Activated CD8-positive, alpha-beta T cell treated with anti-CD3 and anti-CD28 coated beads, Interleukin-2, amount 10 ng/mL, durations not matched to agents 7 days and 5 days (primary cell): Measurements from ENCODE around the gene DAB2IP. TPM values are rescaled to one million over a fixed set of nuclear protein-coding genes. Genes with fewer than 3 reads are reported as not detected.

ENCODE experiments used
- ATAC-seq: fragments of 150-1000 bp; cut with Tn5 transposase; one replicate; pipeline ENCODE4 v1.10.0; 2021; ENCODE audit warnings: moderate library complexity
- CTCF ChIA-PET: fragments of 350-600 bp; sonication (Branson Sonifier 250); formaldehyde crosslinking; loops from one replicate; lab custom pipeline; 2021; ENCODE audit warnings: antibody characterized with exemption; lab: Charles Lee
- POLR2A ChIA-PET: fragments of 350-600 bp; sonication (Branson Sonifier 250); formaldehyde crosslinking; loops from one replicate; lab custom pipeline; 2021; ENCODE audit warnings: antibody characterized with exemption; lab: Charles Lee
- DNase-seq: peaks from one replicate; pipeline ENCODE4 v3.0.0-alpha.2; 2020
- H3K27ac Mint-ChIP-seq: one replicate; pipeline ENCODE4 v1.8.0; 2021; ENCODE audit warnings: mild to moderate bottlenecking, mixed read lengths
- H3K27me3 Mint-ChIP-seq: one replicate; pipeline ENCODE4 v1.8.0; 2021; ENCODE audit warnings: low read depth, mixed read lengths
- H3K36me3 Mint-ChIP-seq: one replicate; pipeline ENCODE4 v1.8.0; 2021; ENCODE audit warnings: low read depth, mixed read lengths
- H3K4me1 Mint-ChIP-seq: one replicate; pipeline ENCODE4 v1.8.0; 2021; ENCODE audit warnings: low read depth, mixed read lengths
- H3K4me3 Mint-ChIP-seq: one replicate; pipeline ENCODE4 v1.8.0; 2021; ENCODE audit warnings: mild to moderate bottlenecking, mixed read lengths
- H3K9me3 Mint-ChIP-seq: one replicate; pipeline ENCODE4 v1.8.0; 2022; ENCODE audit warnings: mixed read lengths; ENCODE audit not compliant: insufficient read depth
- total RNA-seq, 2 experiments: library from RNA; stranded (reverse); gene quantifications; one replicate each; pipeline ENCODE4 v1.2.3, GENCODE V29; 2021

Gene DAB2IP
- total RNA-seq, 2 experiments from 2014 or later, result 0.08 to 0.13 TPM

- POLR2A ChIA-PET, result no interaction called here
- H3K4me3 Mint-ChIP-seq, result no peak overlapping the region
- H3K27ac Mint-ChIP-seq, result no peak overlapping the region
- no peaks in the 10 kb centered on the region for H3K36me3 Mint-ChIP-seq
- DNase-seq, result no peak
- peaks cover 9% of the 10 kb centered on the region for H3K27me3 Mint-ChIP-seq
- CTCF ChIA-PET, result interaction anchor here (1.1 to 4.2 kb wide), 11 partner anchors 11 to 469 kb away, joined by 3 to 28 read pairs (median 4); no protein-coding TSS in a partner anchor
- no peak for ATAC-seq
- no peaks in the 10 kb centered on the region for H3K4me1 Mint-ChIP-seq
- no peaks in the 10 kb centered on the region for H3K9me3 Mint-ChIP-seq
Measured at GRCh38 chr9:121682926-121683515, 31.6 kb downstream of the DAB2IP start.

DNA sequence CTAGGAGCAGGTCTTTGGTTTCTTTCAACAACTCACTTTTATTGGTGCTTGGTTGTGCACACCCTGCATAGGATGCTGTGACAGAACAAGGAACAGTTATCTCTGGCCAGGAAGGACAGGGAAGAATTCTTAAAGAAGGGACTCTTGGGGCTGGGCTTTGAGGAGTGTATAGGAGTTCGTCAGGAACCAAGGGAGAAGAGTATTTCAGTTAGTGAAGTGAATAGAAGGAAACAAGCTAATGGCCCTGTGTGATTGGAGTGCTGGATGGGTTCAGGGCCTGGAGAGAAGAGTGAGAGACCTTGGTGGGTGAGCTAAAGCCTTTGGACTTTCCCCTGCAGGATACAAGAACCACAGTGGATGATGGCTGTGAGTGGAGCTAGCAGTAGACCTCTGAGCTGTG lies 32.2 kb downstream of the DAB2IP start:
- Mint-ChIP-seq H3K4me3 (no peak overlapping the region), H3K36me3 (no peaks in the 10 kb centered on the region), H3K9me3 (no peaks in the 10 kb centered on the region), H3K4me1 (no peaks in the 10 kb centered on the region), H3K27ac (no peak overlapping the region), H3K27me3 (peaks cover 11% of the 10 kb centered on the region)
- ATAC-seq (no peak), DNase-seq (no peak)
- ChIA-PET CTCF (interaction anchor here (0.8 to 4.2 kb wide), 23 partner anchors 9 to 470 kb away, joined by 3 to 28 read pairs (median 4); partner anchors contain the start of gene TTLL11), POLR2A (no interaction called here)

- no peak overlapping the region for H3K4me3 Mint-ChIP-seq
- no peaks in the 10 kb centered on the region for H3K9me3 Mint-ChIP-seq
- ChIA-PET POLR2A (no interaction called here), CTCF (interaction anchor here (0.8 to 4.2 kb wide), 23 partner anchors 8 to 471 kb away, joined by 3 to 28 read pairs (median 4); partner anchors contain the start of gene TTLL11)
- H3K27me3 Mint-ChIP-seq, result peaks cover 11% of the 10 kb centered on the region
- no peaks in the 10 kb centered on the region for H3K36me3 Mint-ChIP-seq
- peak; percentile 51 for DNase-seq
- no peaks in the 10 kb centered on the region for H3K4me1 Mint-ChIP-seq
- ATAC-seq, result no peak
- no peak overlapping the region for H3K27ac Mint-ChIP-seq
Measured at GRCh38 chr9:121684381-121685145, 33.1 kb downstream of the DAB2IP start.

- H3K27me3 Mint-ChIP-seq, result peaks cover 11% of the 10 kb centered on the region
- H3K4me3 Mint-ChIP-seq, result no peak overlapping the region
- H3K9me3 Mint-ChIP-seq, result no peaks in the 10 kb centered on the region
- no peaks in the 10 kb centered on the region for H3K36me3 Mint-ChIP-seq
- ChIA-PET CTCF (interaction anchor here (1.3 to 4.2 kb wide), 3 partner anchors 25 to 139 kb away, joined by 3 to 28 read pairs (median 4); no protein-coding TSS in a partner anchor), POLR2A (no interaction called here)
- no peak overlapping the region for H3K27ac Mint-ChIP-seq
- no peak for ATAC-seq
- no peaks in the 10 kb centered on the region for H3K4me1 Mint-ChIP-seq
- DNase-seq, result no peak
Measured at GRCh38 chr9:121685146-121685794, 33.8 kb downstream of the DAB2IP start.

DNA sequence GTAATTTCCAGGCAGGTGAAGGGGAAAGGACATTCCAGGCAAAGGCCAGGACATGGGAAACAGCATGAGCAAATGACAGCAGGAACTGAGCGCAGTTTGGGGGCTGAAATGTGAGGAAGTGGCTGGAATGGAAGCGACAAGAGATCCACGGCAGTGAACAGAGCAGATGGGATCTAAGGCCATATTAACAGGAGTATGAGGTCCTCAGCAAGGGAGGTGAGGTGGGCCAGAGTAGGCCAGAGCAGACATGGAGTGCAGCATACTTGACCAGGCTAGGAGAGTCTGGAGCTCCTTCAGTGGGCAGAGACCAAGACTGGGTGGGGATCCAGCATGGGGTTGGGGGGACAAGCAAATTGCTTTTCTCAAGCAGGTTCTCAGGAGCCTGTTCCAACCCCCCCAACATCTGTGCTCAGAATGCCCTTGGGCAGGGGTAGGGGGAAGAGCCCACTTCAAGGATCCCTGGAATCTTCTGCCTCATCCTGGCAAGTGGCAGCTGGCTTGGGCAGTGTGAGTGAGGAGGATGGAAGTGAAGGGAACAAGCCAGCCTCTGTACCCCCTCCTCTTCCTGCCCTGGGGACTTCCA lies 34.5 kb downstream of the DAB2IP start:
- ChIA-PET CTCF (interaction anchor here (1.3 kb wide), 1 partner anchor 65 kb away, joined by 3 read pairs; no protein-coding TSS in a partner anchor), POLR2A (interaction anchor here (0.5 kb wide), 1 partner anchor 197 kb away, joined by 5 read pairs; no protein-coding TSS in a partner anchor)
- DNase-seq (no peak), ATAC-seq (no peak)
- H3K27me3 Mint-ChIP-seq, result peaks cover 11% of the 10 kb centered on the region
- no peaks in the 10 kb centered on the region for H3K9me3 Mint-ChIP-seq
- no peak overlapping the region for H3K27ac Mint-ChIP-seq
- H3K4me3 Mint-ChIP-seq, result no peak overlapping the region
- no peaks in the 10 kb centered on the region for H3K36me3 Mint-ChIP-seq
- no peaks in the 10 kb centered on the region for H3K4me1 Mint-ChIP-seq

GRCh38 chr9:121686930-121687541 lies 35.6 kb downstream of the DAB2IP start:
- H3K27me3 Mint-ChIP-seq, result peaks cover 12% of the 10 kb centered on the region
- H3K4me1 Mint-ChIP-seq, result no peaks in the 10 kb centered on the region
- ATAC-seq (peak; percentile 88), DNase-seq (peak; percentile 84)
- POLR2A ChIA-PET, result no interaction called here
- no peaks in the 10 kb centered on the region for H3K36me3 Mint-ChIP-seq
- no peak overlapping the region for H3K4me3 Mint-ChIP-seq
- H3K27ac Mint-ChIP-seq, result no peak overlapping the region
- H3K9me3 Mint-ChIP-seq, result no peaks in the 10 kb centered on the region
- CTCF ChIA-PET, result interaction anchor here (0.6 to 1.9 kb wide), 20 partner anchors 9 to 310 kb away, joined by 3 to 11 read pairs (median 5); partner anchors contain the start of gene DAB2IP

- DNase-seq, result no peak
- no peak overlapping the region for H3K27ac Mint-ChIP-seq
- H3K9me3 Mint-ChIP-seq, result no peaks in the 10 kb centered on the region
- ATAC-seq, result no peak
- H3K4me3 Mint-ChIP-seq, result no peak overlapping the region
- H3K36me3 Mint-ChIP-seq, result no peaks in the 10 kb centered on the region
- H3K4me1 Mint-ChIP-seq, result no peaks in the 10 kb centered on the region
- CTCF ChIA-PET, result interaction anchor here (1.3 to 1.9 kb wide), 8 partner anchors 8 to 307 kb away, joined by 5 to 11 read pairs (median 8); no protein-coding TSS in a partner anchor
- H3K27me3 Mint-ChIP-seq, result peaks cover 14% of the 10 kb centered on the region
- POLR2A ChIA-PET, result no interaction called here
Measured at GRCh38 chr9:121688146-121688680, 36.8 kb downstream of the DAB2IP start.

- Mint-ChIP-seq H3K27ac (no peak overlapping the region), H3K27me3 (peaks cover 10% of the 10 kb centered on the region), H3K4me3 (no peak overlapping the region), H3K9me3 (no peaks in the 10 kb centered on the region), H3K4me1 (no peaks in the 10 kb centered on the region), H3K36me3 (no peaks in the 10 kb centered on the region)
- no peak for DNase-seq
- ChIA-PET CTCF (no interaction called here), POLR2A (no interaction called here)
- no peak for ATAC-seq
Measured at GRCh38 chr9:121688681-121689080, 37.2 kb downstream of the DAB2IP start.

DNA sequence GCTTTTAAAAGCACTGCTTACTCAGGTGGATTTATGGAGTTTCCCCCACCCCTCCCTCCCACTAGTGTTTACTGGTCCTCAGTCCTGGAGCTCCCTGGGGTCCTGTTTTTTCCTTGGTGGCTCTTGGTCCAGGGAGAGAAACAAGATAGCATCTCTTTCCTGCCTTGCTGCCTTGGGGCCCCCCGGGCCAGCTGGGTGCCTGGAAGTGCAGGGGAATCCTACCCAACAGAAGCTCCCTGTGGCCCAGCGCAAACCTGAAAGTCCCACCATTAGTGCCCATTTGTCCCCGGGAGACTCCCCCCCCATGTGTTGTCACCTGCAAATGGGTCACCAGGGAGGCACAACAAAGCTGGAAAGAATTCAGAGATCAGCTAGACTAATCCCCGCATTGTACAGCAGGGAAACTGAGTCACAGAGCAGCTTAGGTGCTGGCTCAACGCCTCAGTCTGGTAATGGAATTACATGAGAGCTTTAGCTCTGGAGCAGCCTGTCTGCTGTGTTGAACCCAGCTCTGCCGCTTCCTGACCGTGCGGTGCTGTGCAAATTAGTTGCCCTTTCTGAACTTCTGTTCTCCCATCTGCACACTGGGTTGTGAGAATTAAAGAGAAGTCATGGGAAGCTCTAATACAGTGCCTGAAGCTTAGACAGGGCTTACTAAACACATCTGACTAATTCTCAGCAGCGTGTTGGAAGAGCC lies 38.2 kb downstream of the DAB2IP start:
- ATAC-seq, result no peak
- Mint-ChIP-seq H3K4me1 (no peaks in the 10 kb centered on the region), H3K9me3 (no peaks in the 10 kb centered on the region), H3K27ac (no peak overlapping the region), H3K27me3 (peaks cover 8% of the 10 kb centered on the region), H3K4me3 (no peak overlapping the region), H3K36me3 (no peaks in the 10 kb centered on the region)
- ChIA-PET CTCF (no interaction called here), POLR2A (no interaction called here)
- DNase-seq, result no peak

DNA sequence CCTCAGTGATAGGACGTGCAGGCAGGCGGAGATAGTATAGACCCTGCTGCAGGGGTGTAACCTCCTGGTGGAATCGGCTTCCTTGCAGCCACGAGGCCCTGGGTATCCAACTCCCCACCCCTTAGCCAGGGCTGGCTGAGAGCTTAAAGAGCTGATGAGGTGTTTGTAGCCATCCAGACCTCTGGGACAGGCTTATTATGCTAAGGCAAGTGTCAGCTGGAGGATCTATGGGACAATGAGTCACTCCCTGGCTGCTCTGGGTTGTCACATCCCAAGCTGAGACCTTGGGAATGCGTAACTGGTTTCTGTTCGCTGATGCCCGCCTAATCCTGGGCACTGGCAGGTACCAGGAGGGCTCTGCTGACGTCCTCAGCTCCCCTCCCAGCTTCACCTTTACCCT lies 38.9 kb downstream of the DAB2IP start:
- POLR2A ChIA-PET, result no interaction called here
- no peak for ATAC-seq
- no peak overlapping the region for H3K27ac Mint-ChIP-seq
- no peaks in the 10 kb centered on the region for H3K36me3 Mint-ChIP-seq
- H3K4me3 Mint-ChIP-seq, result no peak overlapping the region
- CTCF ChIA-PET, result no interaction called here
- no peak for DNase-seq
- peaks cover 8% of the 10 kb centered on the region for H3K27me3 Mint-ChIP-seq
- no peaks in the 10 kb centered on the region for H3K9me3 Mint-ChIP-seq
- no peaks in the 10 kb centered on the region for H3K4me1 Mint-ChIP-seq
